Activated CD8-positive, alpha-beta T cell treated with anti-CD3 and anti-CD28 coated beads, Interleukin-2, amount 10 ng/mL, durations not matched to agents 7 days and 5 days (primary cell): Measurements from ENCODE around the gene STAT3. TPM values are rescaled to one million over a fixed set of nuclear protein-coding genes. Genes with fewer than 3 reads are reported as not detected.
"Not testable (repeated sequence)": the region's sequence is repeated elsewhere in the genome, so short reads cannot be mapped to it uniquely, and the experiment has no call there.

Experiments
- ATAC-seq: fragments of 150-1000 bp; cut with Tn5 transposase; one replicate; pipeline ENCODE4 v1.10.0; 2021; ENCODE audit warnings: moderate library complexity
- CTCF ChIA-PET: fragments of 350-600 bp; sonication (Branson Sonifier 250); formaldehyde crosslinking; loops from one replicate; lab custom pipeline; 2021; ENCODE audit warnings: antibody characterized with exemption; lab: Charles Lee
- POLR2A ChIA-PET: fragments of 350-600 bp; sonication (Branson Sonifier 250); formaldehyde crosslinking; loops from one replicate; lab custom pipeline; 2021; ENCODE audit warnings: antibody characterized with exemption; lab: Charles Lee
- DNase-seq: peaks from one replicate; pipeline ENCODE4 v3.0.0-alpha.2; 2020
- H3K27ac Mint-ChIP-seq: one replicate; pipeline ENCODE4 v1.8.0; 2021; ENCODE audit warnings: mild to moderate bottlenecking, mixed read lengths
- H3K27me3 Mint-ChIP-seq: one replicate; pipeline ENCODE4 v1.8.0; 2021; ENCODE audit warnings: low read depth, mixed read lengths
- H3K36me3 Mint-ChIP-seq: one replicate; pipeline ENCODE4 v1.8.0; 2021; ENCODE audit warnings: low read depth, mixed read lengths
- H3K4me1 Mint-ChIP-seq: one replicate; pipeline ENCODE4 v1.8.0; 2021; ENCODE audit warnings: low read depth, mixed read lengths
- H3K4me3 Mint-ChIP-seq: one replicate; pipeline ENCODE4 v1.8.0; 2021; ENCODE audit warnings: mild to moderate bottlenecking, mixed read lengths
- H3K9me3 Mint-ChIP-seq: one replicate; pipeline ENCODE4 v1.8.0; 2022; ENCODE audit warnings: mixed read lengths; ENCODE audit not compliant: insufficient read depth
- total RNA-seq, 2 experiments: library from RNA; stranded (reverse); gene quantifications; one replicate each; pipeline ENCODE4 v1.2.3, GENCODE V29; 2021

The STAT3 gene
- total RNA-seq, 2 experiments from 2014 or later = 94.7 to 101 TPM

DNA sequence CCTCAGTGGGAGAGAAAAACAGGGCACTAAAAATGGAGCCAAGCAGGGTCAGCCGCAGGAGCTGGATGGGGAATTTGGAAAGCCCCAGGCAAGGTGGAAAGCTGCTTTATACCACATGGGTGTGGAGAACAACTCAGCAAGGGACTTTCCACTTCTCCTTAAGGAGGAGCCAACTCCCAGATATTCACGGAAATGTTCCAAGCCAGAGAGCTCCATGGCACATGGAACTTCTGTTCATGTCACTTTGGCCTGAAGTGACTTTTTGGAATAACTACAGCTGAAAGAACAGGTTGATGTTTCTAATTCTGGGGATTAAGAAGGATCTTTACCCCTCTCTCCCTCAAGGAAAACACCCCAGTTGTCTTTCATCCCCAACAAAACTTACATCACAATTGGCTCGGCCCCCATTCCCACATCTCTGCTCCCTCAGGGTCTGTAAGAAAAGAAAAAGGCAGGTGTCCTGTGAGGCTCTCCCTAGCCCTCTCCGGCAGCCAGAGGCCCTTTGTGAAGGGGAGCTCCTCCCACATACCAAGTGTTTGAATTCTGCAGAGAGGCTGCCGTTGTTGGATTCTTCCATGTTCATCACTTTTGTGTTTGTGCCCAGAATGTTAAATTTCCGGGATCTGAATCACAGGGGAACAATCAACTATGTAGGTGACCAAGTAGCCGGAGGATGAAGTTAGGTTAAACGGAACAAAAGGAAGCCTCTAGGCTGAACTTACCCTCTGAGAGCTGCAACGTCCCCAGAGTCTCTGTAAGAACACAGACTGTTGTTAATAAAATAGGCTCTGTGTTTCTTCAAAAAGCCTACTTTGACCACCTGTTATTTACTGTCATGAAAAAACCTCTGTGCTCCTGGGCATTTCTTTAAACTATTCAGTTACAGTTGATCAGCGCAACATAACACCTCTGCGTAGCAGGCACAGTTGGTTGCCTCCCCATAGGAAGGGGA, 58.9 kb downstream of the STAT3 start:
- peaks cover 51% of the 10 kb centered on the region for H3K36me3 Mint-ChIP-seq
- H3K27ac Mint-ChIP-seq = no peak overlapping the region
- CTCF ChIA-PET = interaction anchor here (0.7 to 2.0 kb wide), 7 partner anchors 10 to 132 kb away, joined by 3 to 22 read pairs (median 3); no protein-coding TSS in a partner anchor
- DNase-seq (no peak), ATAC-seq (no peak)
- no peak overlapping the region for H3K4me3 Mint-ChIP-seq
- no peaks in the 10 kb centered on the region for H3K27me3 Mint-ChIP-seq
- H3K9me3 Mint-ChIP-seq = no peaks in the 10 kb centered on the region
- H3K4me1 Mint-ChIP-seq = peaks cover 8% of the 10 kb centered on the region
- POLR2A ChIA-PET = interaction anchor here (0.8 to 2.1 kb wide), 2 partner anchors 60 to 73 kb away, joined by 5 read pairs; no protein-coding TSS in a partner anchor

GRCh38 chr17:42325026-42325425, 63.2 kb downstream of the STAT3 start:
- ChIA-PET CTCF (interaction anchor here (0.7 to 19.4 kb wide), 6 partner anchors 12 to 203 kb away, joined by 3 to 666 read pairs (median 6); partner anchors contain the start of gene STAT3), POLR2A (interaction anchor here (2.0 kb wide), 1 partner anchor 64 kb away, joined by 5 read pairs; the partner anchor contains the start of gene STAT3)
- Mint-ChIP-seq H3K27me3 (no peaks in the 10 kb centered on the region), H3K27ac (peak overlapping the region; percentile 29), H3K4me1 (peaks cover 34% of the 10 kb centered on the region), H3K9me3 (no peaks in the 10 kb centered on the region), H3K4me3 (no peak overlapping the region), H3K36me3 (peaks cover 59% of the 10 kb centered on the region)
- no peak for ATAC-seq
- DNase-seq = no peak

DNA sequence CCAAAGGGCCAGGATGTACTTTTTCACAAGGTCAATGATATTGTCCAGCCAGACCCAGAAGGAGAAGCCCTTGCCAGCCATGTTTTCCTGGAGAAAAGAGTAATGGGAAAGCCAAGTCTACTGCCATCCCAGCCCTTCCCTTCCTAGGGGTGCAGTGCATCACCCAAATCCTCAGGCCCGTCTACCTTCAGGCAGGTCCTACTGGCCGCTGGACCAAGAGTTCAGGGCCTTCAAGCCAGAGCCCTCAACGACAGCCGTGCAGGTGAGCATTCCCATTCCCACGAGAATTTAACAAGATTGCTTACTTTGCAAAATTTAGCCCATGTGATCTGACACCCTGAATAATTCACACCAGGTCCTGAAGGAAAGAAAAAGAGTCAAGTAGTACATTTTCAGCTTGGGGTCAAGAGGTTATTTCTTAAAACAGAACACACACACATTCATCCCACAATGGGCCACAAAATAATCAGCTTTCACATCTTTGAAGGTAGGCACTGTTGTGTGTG, 64.9 kb downstream of the STAT3 start:
- ChIA-PET CTCF (interaction anchor here (0.8 to 19.4 kb wide), 27 partner anchors 8 to 213 kb away, joined by 3 to 666 read pairs (median 5); partner anchors contain the start of gene STAT3), POLR2A (interaction anchor here (0.6 to 1.9 kb wide), 5 partner anchors 12 to 499 kb away, joined by 3 to 8 read pairs (median 6); partner anchors contain the start of gene STAT3)
- DNase-seq (no peak), ATAC-seq (no peak)
- Mint-ChIP-seq H3K36me3 (peaks cover 60% of the 10 kb centered on the region), H3K27me3 (no peaks in the 10 kb centered on the region), H3K4me3 (no peak overlapping the region), H3K4me1 (peaks cover 44% of the 10 kb centered on the region), H3K9me3 (no peaks in the 10 kb centered on the region), H3K27ac (peak overlapping the region; percentile 75)

DNA sequence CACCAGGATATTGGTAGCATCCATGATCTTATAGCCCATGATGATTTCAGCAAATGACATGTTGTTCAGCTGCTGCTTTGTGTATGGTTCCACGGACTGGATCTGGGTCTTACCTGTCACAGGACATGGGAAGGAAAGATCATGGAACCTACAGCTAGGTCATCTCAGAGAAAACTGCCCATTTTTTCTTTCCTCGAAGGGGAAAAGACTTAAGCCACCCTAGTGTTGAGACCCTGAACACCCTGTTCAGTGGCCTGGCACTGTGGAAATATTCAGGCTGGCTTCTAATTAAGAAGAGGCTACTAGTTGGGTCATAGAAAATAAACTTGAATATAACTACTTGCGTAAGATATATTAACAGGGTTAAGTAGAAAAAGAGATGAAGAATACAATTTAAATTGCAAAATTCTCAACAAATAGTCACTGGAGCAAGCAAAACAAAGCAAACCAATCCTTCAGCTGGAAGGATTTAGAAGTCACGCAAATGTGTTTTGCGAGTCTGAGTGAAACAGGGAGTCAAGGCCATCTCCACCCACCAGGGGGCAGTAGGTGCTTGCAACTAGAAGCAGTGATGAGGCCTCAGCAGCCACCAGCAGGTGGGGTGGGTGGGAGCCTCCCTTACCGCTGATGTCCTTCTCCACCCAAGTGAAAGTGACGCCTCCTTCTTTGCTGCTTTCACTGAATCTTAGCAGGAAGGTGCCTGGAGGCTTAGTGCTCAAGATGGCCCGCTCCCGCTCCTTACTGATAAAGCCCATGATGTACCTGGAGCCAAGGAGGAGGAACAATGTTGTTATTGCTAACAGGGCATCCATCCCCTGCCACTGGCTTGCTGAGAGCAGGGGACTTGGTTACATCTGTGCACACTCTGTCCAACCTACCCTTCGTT, 65.6 kb downstream of the STAT3 start:
- peak; percentile 93 for ATAC-seq
- ChIA-PET POLR2A (interaction anchor here (0.6 to 1.9 kb wide), 7 partner anchors 13 to 117 kb away, joined by 3 to 8 read pairs (median 5); partner anchors contain the start of gene STAT3), CTCF (interaction anchor here (0.6 to 19.4 kb wide), 38 partner anchors 9 to 1684 kb away, joined by 3 to 666 read pairs (median 4); partner anchors contain the start of genes CAVIN1, GHDC and STAT3)
- H3K9me3 Mint-ChIP-seq = no peaks in the 10 kb centered on the region
- peak overlapping the region; percentile 75 for H3K27ac Mint-ChIP-seq
- H3K4me1 Mint-ChIP-seq = peaks cover 45% of the 10 kb centered on the region
- peaks cover 60% of the 10 kb centered on the region for H3K36me3 Mint-ChIP-seq
- no peak overlapping the region for H3K4me3 Mint-ChIP-seq
- peak; percentile 98 for DNase-seq
- no peaks in the 10 kb centered on the region for H3K27me3 Mint-ChIP-seq

DNA sequence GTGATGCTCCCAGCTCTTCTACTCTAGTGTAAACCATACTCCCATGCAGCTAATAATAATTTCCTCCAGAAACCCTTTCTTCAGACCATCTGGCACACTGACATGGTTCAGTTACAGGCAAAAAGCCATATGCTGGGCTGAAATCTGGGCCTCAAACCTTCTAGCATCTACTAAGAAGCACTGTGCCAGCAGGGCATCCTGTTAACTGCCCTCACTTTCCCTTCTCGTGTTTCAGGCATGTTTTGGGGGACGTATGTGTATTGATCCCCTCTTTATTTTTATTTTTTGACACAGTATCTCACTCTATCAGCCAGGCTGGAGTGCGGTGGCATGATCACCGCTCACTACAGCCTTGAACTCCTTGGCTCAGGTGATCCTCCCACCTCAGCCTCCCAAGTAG, 66.7 kb downstream of the STAT3 start:
- Mint-ChIP-seq H3K36me3 (peaks cover 58% of the 10 kb centered on the region), H3K27me3 (no peaks in the 10 kb centered on the region), H3K4me3 (no peak overlapping the region), H3K27ac (peak overlapping the region; percentile 30), H3K4me1 (peaks cover 47% of the 10 kb centered on the region), H3K9me3 (no peaks in the 10 kb centered on the region)
- DNase-seq (no peak), ATAC-seq (no peak)
- ChIA-PET POLR2A (interaction anchor here (1.2 to 1.9 kb wide), 5 partner anchors 14 to 85 kb away, joined by 3 to 8 read pairs (median 5); partner anchors contain the start of gene STAT3), CTCF (interaction anchor here (0.6 to 19.4 kb wide), 23 partner anchors 9 to 1683 kb away, joined by 3 to 666 read pairs (median 5); partner anchors contain the start of genes CAVIN1, GHDC and STAT3)

- not testable (repeated sequence) for H3K9me3 Mint-ChIP-seq, DNase-seq, H3K27me3 Mint-ChIP-seq, H3K27ac Mint-ChIP-seq, ATAC-seq, H3K4me3 Mint-ChIP-seq
- peaks cover 59% of the 10 kb centered on the region for H3K36me3 Mint-ChIP-seq
- peaks cover 65% of the 10 kb centered on the region for H3K4me1 Mint-ChIP-seq
- ChIA-PET POLR2A (interaction anchor here (0.8 to 1.0 kb wide), 2 partner anchors 9 to 71 kb away, joined by 3 to 4 read pairs; partner anchors contain the start of gene STAT3), CTCF (interaction anchor here (1.0 to 19.4 kb wide), 3 partner anchors 86 to 104 kb away, joined by 3 to 666 read pairs (median 18); no protein-coding TSS in a partner anchor)
These were observed 70.3 kb downstream of the STAT3 start for GRCh38 chr17:42317967-42318366.

DNA sequence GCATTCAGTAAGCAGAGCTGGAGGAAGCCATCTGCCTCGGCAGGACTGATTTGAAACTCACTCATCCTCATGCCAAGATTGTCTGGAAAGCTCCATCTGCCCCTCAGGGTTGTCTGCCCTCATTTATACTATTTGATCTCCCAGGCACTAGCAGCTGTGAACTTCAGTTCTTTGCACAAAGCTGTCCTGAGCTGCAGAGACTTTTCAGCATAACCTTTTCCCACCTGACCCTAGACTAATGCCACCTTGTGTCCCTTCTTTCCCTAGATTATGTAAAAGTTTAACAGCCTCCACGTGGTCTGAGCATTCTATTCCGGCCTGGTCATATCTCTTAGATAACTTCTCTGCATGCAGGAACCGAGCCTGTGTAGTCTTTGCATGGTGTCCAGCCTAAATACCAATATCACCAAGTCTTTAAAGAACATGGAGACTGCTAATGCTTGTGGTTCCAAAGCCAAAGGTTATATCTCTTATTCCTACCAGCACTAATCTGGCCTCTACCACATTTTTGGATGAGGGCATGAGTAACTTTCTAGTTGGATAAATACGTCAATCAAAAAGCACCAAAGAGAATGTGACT, 70.9 kb downstream of the STAT3 start:
- Mint-ChIP-seq H3K4me1 (peaks cover 63% of the 10 kb centered on the region), H3K27me3 (no peaks in the 10 kb centered on the region), H3K27ac (no peak overlapping the region), H3K4me3 (no peak overlapping the region), H3K36me3 (peaks cover 56% of the 10 kb centered on the region), H3K9me3 (no peaks in the 10 kb centered on the region)
- DNase-seq (no peak), ATAC-seq (no peak)
- ChIA-PET CTCF (interaction anchor here (0.5 to 19.4 kb wide), 3 partner anchors 87 to 139 kb away, joined by 4 to 666 read pairs (median 18); no protein-coding TSS in a partner anchor), POLR2A (interaction anchor here (0.8 to 1.0 kb wide), 2 partner anchors 8 to 71 kb away, joined by 3 to 4 read pairs; partner anchors contain the start of gene STAT3)

GRCh38 chr17:42316755-42317154, 71.5 kb downstream of the STAT3 start:
- H3K4me1 Mint-ChIP-seq = peaks cover 63% of the 10 kb centered on the region
- POLR2A ChIA-PET = interaction anchor here (1.7 kb wide), 1 partner anchor 72 kb away, joined by 3 read pairs; no protein-coding TSS in a partner anchor
- DNase-seq = no peak
- CTCF ChIA-PET = interaction anchor here (3.9 to 19.4 kb wide), 2 partner anchors 87 to 94 kb away, joined by 18 to 666 read pairs; no protein-coding TSS in a partner anchor
- no peaks in the 10 kb centered on the region for H3K9me3 Mint-ChIP-seq
- ATAC-seq = no peak
- no peak overlapping the region for H3K4me3 Mint-ChIP-seq
- H3K27ac Mint-ChIP-seq = peak overlapping the region; percentile 1
- H3K27me3 Mint-ChIP-seq = no peaks in the 10 kb centered on the region
- H3K36me3 Mint-ChIP-seq = peaks cover 54% of the 10 kb centered on the region

GRCh38 chr17:42315402-42316156, 72.7 kb downstream of the STAT3 start:
- H3K36me3 Mint-ChIP-seq = peaks cover 57% of the 10 kb centered on the region
- ChIA-PET CTCF (interaction anchor here (1.4 to 19.4 kb wide), 3 partner anchors 88 to 202 kb away, joined by 5 to 666 read pairs (median 18); no protein-coding TSS in a partner anchor), POLR2A (interaction anchor here (0.6 to 1.7 kb wide), 5 partner anchors 12 to 216 kb away, joined by 3 to 7 read pairs (median 4); no protein-coding TSS in a partner anchor)
- no peaks in the 10 kb centered on the region for H3K27me3 Mint-ChIP-seq
- H3K27ac Mint-ChIP-seq = peak overlapping the region; percentile 76
- H3K4me3 Mint-ChIP-seq = no peak overlapping the region
- DNase-seq (no peak), ATAC-seq (no peak)
- peaks cover 67% of the 10 kb centered on the region for H3K4me1 Mint-ChIP-seq
- no peaks in the 10 kb centered on the region for H3K9me3 Mint-ChIP-seq
